Thoracic aorta (tissue), 2 donors: ENCODE measurements around the gene DPP6. TPM values are rescaled to one million over a fixed set of nuclear protein-coding genes. Genes with fewer than 3 reads are reported as not detected.

Experiments used
- ATAC-seq: fragments of 150-250 bp; one replicate; pipeline ENCODE4 v1.8.0; 2017; ENCODE audit warnings: low read depth; ENCODE audit not compliant: insufficient number of reproducible peaks, low FRiP score
- DNase-seq: peaks from one replicate; pipeline ENCODE4 v3.0.0-alpha.2; 2020; ENCODE audit warnings: low spot score
- H3K27ac ChIP-seq, 2 donors: fragments of 200-600 bp; sonication (generic); 1 replicate in 1 of 2; 2 replicates in 1 of 2; pipeline ENCODE4 v1.5.1; 2016; ENCODE audit warnings: mild to moderate bottlenecking in 2 of 2, moderate library complexity in 2 of 2
- H3K27me3 ChIP-seq: fragments of 200-600 bp; sonication (generic); replicated peaks from 2 replicates; pipeline ENCODE4 v1.6.0; 2016; ENCODE audit warnings: mild to moderate bottlenecking; ENCODE audit not compliant: insufficient read depth
- H3K36me3 ChIP-seq: fragments of 200-600 bp; sonication (generic); one replicate; pipeline ENCODE4 v1.5.1; 2016
- H3K4me1 ChIP-seq, 2 donors: fragments of 200-600 bp; sonication (generic); 1 replicate in 1 of 2; 2 replicates in 1 of 2; pipeline versions ENCODE4 v1.5.1 to v1.6.0; 2016; ENCODE audit warnings: low read depth in 2 of 2, mild to moderate bottlenecking in 1 of 2; ENCODE audit not compliant: control insufficient read depth in 1 of 2
- H3K4me3 ChIP-seq: fragments of 200-600 bp; sonication (generic); 2 replicates; pipeline ENCODE4 v1.5.1; 2016; ENCODE audit warnings: mild to moderate bottlenecking
- H3K9me3 ChIP-seq: fragments of 200-600 bp; sonication (generic); 2 replicates; pipeline ENCODE4 v1.5.1; 2016
- CTCF ChIP-seq: fragments of 200-600 bp; sonication (generic); IDR thresholded peaks from one replicate; pipeline ENCODE4 v1.5.1; 2019; ENCODE audit warnings: antibody characterized with exemption
- total RNA-seq, 2 donors: library from RNA; depleted of rRNA; stranded (reverse); fragments of >200 nt; gene quantifications; one replicate each; pipeline versions ENCODE4 v1.1.0 to v1.2.3, GENCODE V29; 2016

Gene DPP6
- total RNA-seq, 2 donors from 2014 or later, result not detected

GRCh38 chr7:154463794-154464193 is 411.6 kb downstream of the DPP6 start:
- Histone ChIP-seq H3K36me3 (no peaks in the 10 kb centered on the region), H3K4me1 (no peaks in the 10 kb centered on the region), H3K9me3 (no peaks in the 10 kb centered on the region), H3K27ac (no peak overlapping the region), H3K4me3 (no peak overlapping the region), H3K27me3 (no peaks in the 10 kb centered on the region)
- no peak for TF ChIP-seq CTCF
- DNase-seq (no peak), ATAC-seq (no peak)

- Histone ChIP-seq H3K9me3 (no peaks in the 10 kb centered on the region), H3K36me3 (no peaks in the 10 kb centered on the region), H3K27ac (no peak overlapping the region), H3K27me3 (no peaks in the 10 kb centered on the region), H3K4me3 (no peak overlapping the region), H3K4me1 (no peaks in the 10 kb centered on the region)
- DNase-seq, result no peak
- TF ChIP-seq CTCF, result no peak
- no peak for ATAC-seq
Observed at GRCh38 chr7:154469652-154470051, 417.5 kb downstream of the DPP6 start.

GRCh38 chr7:154472343-154472742 is 420.1 kb downstream of the DPP6 start:
- no peak for DNase-seq
- H3K9me3 ChIP-seq, result no peaks in the 10 kb centered on the region
- H3K36me3 ChIP-seq, result no peaks in the 10 kb centered on the region
- ATAC-seq, result no peak
- H3K27ac ChIP-seq, result no peak overlapping the region
- no peak overlapping the region for H3K4me3 ChIP-seq
- no peaks in the 10 kb centered on the region for H3K27me3 ChIP-seq
- H3K4me1 ChIP-seq, result no peaks in the 10 kb centered on the region
- TF ChIP-seq CTCF, result no peak

GRCh38 chr7:154473360-154473759 is 421.2 kb downstream of the DPP6 start:
- no peak for TF ChIP-seq CTCF
- no peak for DNase-seq

GRCh38 chr7:154474903-154475520 is 422.8 kb downstream of the DPP6 start:
- no peaks in the 10 kb centered on the region for H3K36me3 ChIP-seq
- no peak for DNase-seq
- no peak for TF ChIP-seq CTCF
- no peaks in the 10 kb centered on the region for H3K4me1 ChIP-seq
- no peaks in the 10 kb centered on the region for H3K9me3 ChIP-seq
- no peak for ATAC-seq
- H3K4me3 ChIP-seq, result no peak overlapping the region
- H3K27ac ChIP-seq, result no peak overlapping the region
- H3K27me3 ChIP-seq, result no peaks in the 10 kb centered on the region

More at GRCh38 chr7:154473360-154473759, 421.2 kb downstream of the DPP6 start:
- no peak for ATAC-seq
- Histone ChIP-seq H3K4me1 (no peaks in the 10 kb centered on the region), H3K4me3 (no peak overlapping the region), H3K36me3 (no peaks in the 10 kb centered on the region), H3K9me3 (no peaks in the 10 kb centered on the region), H3K27me3 (no peaks in the 10 kb centered on the region), H3K27ac (no peak overlapping the region)
